Activated CD4-positive, alpha-beta T cell treated with anti-CD3 and anti-CD28 coated beads, Interleukin-2, amount 10 ng/mL, durations not matched to agents 7 days and 5 days (primary cell): ENCODE data around the gene FAM111A. TPM values are rescaled to one million over a fixed set of nuclear protein-coding genes. Genes with fewer than 3 reads are reported as not detected.

Source experiments
- CTCF ChIA-PET: fragments of 350-600 bp; sonication (Branson Sonifier 250); formaldehyde crosslinking; loops from one replicate; lab custom pipeline; 2021; ENCODE audit warnings: antibody characterized with exemption; lab: Charles Lee
- POLR2A ChIA-PET: fragments of 350-600 bp; sonication (Branson Sonifier 250); formaldehyde crosslinking; loops from one replicate; lab custom pipeline; 2021; ENCODE audit warnings: antibody characterized with exemption; lab: Charles Lee
- DNase-seq: peaks from one replicate; pipeline ENCODE4 v3.0.0-alpha.2; 2020
- H3K27ac Mint-ChIP-seq: one replicate; pipeline ENCODE4 v1.8.0; 2021; ENCODE audit warnings: mild to moderate bottlenecking, moderate library complexity, mixed read lengths
- H3K27me3 Mint-ChIP-seq: one replicate; pipeline ENCODE4 v1.8.0; 2021; ENCODE audit warnings: mixed read lengths
- H3K36me3 Mint-ChIP-seq: one replicate; pipeline ENCODE4 v1.8.0; 2021; ENCODE audit warnings: low read depth, mixed read lengths
- H3K4me1 Mint-ChIP-seq: one replicate; pipeline ENCODE4 v1.8.0; 2021; ENCODE audit warnings: mixed read lengths
- H3K4me3 Mint-ChIP-seq: one replicate; pipeline ENCODE4 v1.8.0; 2021; ENCODE audit warnings: mild to moderate bottlenecking, moderate library complexity, mixed read lengths
- H3K9me3 Mint-ChIP-seq: one replicate; pipeline ENCODE4 v1.8.0; 2021; ENCODE audit warnings: mixed read lengths
- total RNA-seq, 2 experiments: library from RNA; stranded (reverse); gene quantifications; one replicate each; pipeline ENCODE4 v1.2.3, GENCODE V29; 2021

Gene FAM111A
- total RNA-seq, 2 experiments from 2014 or later, result 208 to 258 TPM

- H3K9me3 Mint-ChIP-seq, result peaks cover 5% of the 10 kb centered on the region
- POLR2A ChIA-PET, result no interaction called here
- CTCF ChIA-PET, result no interaction called here
- no peaks in the 10 kb centered on the region for H3K36me3 Mint-ChIP-seq
- no peak overlapping the region for H3K27ac Mint-ChIP-seq
- no peaks in the 10 kb centered on the region for H3K4me1 Mint-ChIP-seq
- DNase-seq, result no peak
- no peak overlapping the region for H3K4me3 Mint-ChIP-seq
- no peaks in the 10 kb centered on the region for H3K27me3 Mint-ChIP-seq
Observed at GRCh38 chr11:59183771-59184170, 41.1 kb downstream of the FAM111A start.

GRCh38 chr11:59184691-59185339 lies 42.2 kb downstream of the FAM111A start:
- POLR2A ChIA-PET, result no interaction called here
- no peaks in the 10 kb centered on the region for H3K36me3 Mint-ChIP-seq
- no peak overlapping the region for H3K4me3 Mint-ChIP-seq
- no peak overlapping the region for H3K27ac Mint-ChIP-seq
- H3K27me3 Mint-ChIP-seq, result no peaks in the 10 kb centered on the region
- DNase-seq, result no peak
- no peaks in the 10 kb centered on the region for H3K9me3 Mint-ChIP-seq
- CTCF ChIA-PET, result interaction anchor here (0.6 to 2.8 kb wide), 5 partner anchors 10 to 727 kb away, joined by 4 to 41 read pairs (median 7); partner anchors contain the start of gene DTX4
- H3K4me1 Mint-ChIP-seq, result no peaks in the 10 kb centered on the region

- H3K27me3 Mint-ChIP-seq, result no peaks in the 10 kb centered on the region
- no peak for DNase-seq
- H3K4me1 Mint-ChIP-seq, result no peaks in the 10 kb centered on the region
- no peak overlapping the region for H3K4me3 Mint-ChIP-seq
- CTCF ChIA-PET, result interaction anchor here (1.3 to 2.8 kb wide), 5 partner anchors 9 to 19 kb away, joined by 4 to 41 read pairs (median 5); partner anchors contain the start of gene DTX4
- H3K9me3 Mint-ChIP-seq, result no peaks in the 10 kb centered on the region
- H3K36me3 Mint-ChIP-seq, result no peaks in the 10 kb centered on the region
- POLR2A ChIA-PET, result interaction anchor here (0.7 kb wide), 1 partner anchor 12 kb away, joined by 4 read pairs; no protein-coding TSS in a partner anchor
- H3K27ac Mint-ChIP-seq, result no peak overlapping the region
Observed at GRCh38 chr11:59185386-59185945, 42.8 kb downstream of the FAM111A start.

- Mint-ChIP-seq H3K9me3 (no peaks in the 10 kb centered on the region), H3K27me3 (no peaks in the 10 kb centered on the region), H3K4me1 (no peaks in the 10 kb centered on the region), H3K36me3 (no peaks in the 10 kb centered on the region), H3K4me3 (no peak overlapping the region), H3K27ac (no peak overlapping the region)
- ChIA-PET CTCF (interaction anchor here (0.7 to 2.8 kb wide), 12 partner anchors 8 to 89 kb away, joined by 3 to 41 read pairs (median 4); partner anchors contain the start of gene DTX4), POLR2A (interaction anchor here (0.7 kb wide), 1 partner anchor 13 kb away, joined by 4 read pairs; no protein-coding TSS in a partner anchor)
- peak; percentile 37 for DNase-seq
Observed at GRCh38 chr11:59186130-59186594, 43.5 kb downstream of the FAM111A start.

- no peaks in the 10 kb centered on the region for H3K36me3 Mint-ChIP-seq
- CTCF ChIA-PET, result interaction anchor here (0.7 to 2.8 kb wide), 7 partner anchors 9 to 88 kb away, joined by 3 to 41 read pairs (median 5); partner anchors contain the start of gene DTX4
- no peaks in the 10 kb centered on the region for H3K4me1 Mint-ChIP-seq
- no peak overlapping the region for H3K27ac Mint-ChIP-seq
- no peaks in the 10 kb centered on the region for H3K9me3 Mint-ChIP-seq
- no peak overlapping the region for H3K4me3 Mint-ChIP-seq
- no peak for DNase-seq
- POLR2A ChIA-PET, result no interaction called here
- no peaks in the 10 kb centered on the region for H3K27me3 Mint-ChIP-seq
Observed at GRCh38 chr11:59187035-59187434, 44.4 kb downstream of the FAM111A start.

GRCh38 chr11:59187587-59187986 lies 44.9 kb downstream of the FAM111A start:
- Mint-ChIP-seq H3K27me3 (no peaks in the 10 kb centered on the region), H3K4me3 (no peak overlapping the region), H3K27ac (no peak overlapping the region), H3K4me1 (no peaks in the 10 kb centered on the region), H3K36me3 (no peaks in the 10 kb centered on the region), H3K9me3 (no peaks in the 10 kb centered on the region)
- ChIA-PET POLR2A (no interaction called here), CTCF (interaction anchor here (1.3 to 2.8 kb wide), 4 partner anchors 11 to 29 kb away, joined by 3 to 41 read pairs (median 7); partner anchors contain the start of gene DTX4)
- DNase-seq, result no peak

- ChIA-PET CTCF (no interaction called here), POLR2A (interaction anchor here (0.5 kb wide), 1 partner anchor 460 kb away, joined by 3 read pairs; no protein-coding TSS in a partner anchor)
- no peak for DNase-seq
- no peaks in the 10 kb centered on the region for H3K36me3 Mint-ChIP-seq
- H3K27me3 Mint-ChIP-seq, result no peaks in the 10 kb centered on the region
- H3K9me3 Mint-ChIP-seq, result no peaks in the 10 kb centered on the region
- H3K4me1 Mint-ChIP-seq, result no peaks in the 10 kb centered on the region
- H3K4me3 Mint-ChIP-seq, result no peak overlapping the region
- H3K27ac Mint-ChIP-seq, result no peak overlapping the region
Observed at GRCh38 chr11:59188954-59189353, 46.3 kb downstream of the FAM111A start.

- H3K4me3 Mint-ChIP-seq, result no peak overlapping the region
- CTCF ChIA-PET, result interaction anchor here (1.1 to 1.6 kb wide), 2 partner anchors 19 to 77 kb away, joined by 3 to 4 read pairs; partner anchors contain the start of gene DTX4
- H3K27ac Mint-ChIP-seq, result no peak overlapping the region
- H3K27me3 Mint-ChIP-seq, result no peaks in the 10 kb centered on the region
- no peaks in the 10 kb centered on the region for H3K4me1 Mint-ChIP-seq
- no peaks in the 10 kb centered on the region for H3K9me3 Mint-ChIP-seq
- DNase-seq, result no peak
- POLR2A ChIA-PET, result no interaction called here
- H3K36me3 Mint-ChIP-seq, result no peaks in the 10 kb centered on the region
Observed at GRCh38 chr11:59189986-59190385, 47.3 kb downstream of the FAM111A start.

GRCh38 chr11:59191095-59191494 lies 48.4 kb downstream of the FAM111A start:
- no peak for DNase-seq
- H3K4me1 Mint-ChIP-seq, result no peaks in the 10 kb centered on the region
- no peak overlapping the region for H3K27ac Mint-ChIP-seq
- CTCF ChIA-PET, result interaction anchor here (1.2 to 1.6 kb wide), 3 partner anchors 9 to 20 kb away, joined by 4 read pairs; partner anchors contain the start of gene DTX4
- no peaks in the 10 kb centered on the region for H3K27me3 Mint-ChIP-seq
- H3K9me3 Mint-ChIP-seq, result no peaks in the 10 kb centered on the region
- H3K36me3 Mint-ChIP-seq, result no peaks in the 10 kb centered on the region
- POLR2A ChIA-PET, result no interaction called here
- no peak overlapping the region for H3K4me3 Mint-ChIP-seq

- ChIA-PET POLR2A (no interaction called here), CTCF (interaction anchor here (1.2 to 1.3 kb wide), 2 partner anchors 9 to 11 kb away, joined by 4 read pairs; no protein-coding TSS in a partner anchor)
- no peak overlapping the region for H3K27ac Mint-ChIP-seq
- no peak for DNase-seq
- no peaks in the 10 kb centered on the region for H3K9me3 Mint-ChIP-seq
- no peak overlapping the region for H3K4me3 Mint-ChIP-seq
- no peaks in the 10 kb centered on the region for H3K4me1 Mint-ChIP-seq
- H3K36me3 Mint-ChIP-seq, result no peaks in the 10 kb centered on the region
- H3K27me3 Mint-ChIP-seq, result no peaks in the 10 kb centered on the region
Observed at GRCh38 chr11:59191890-59192289, 49.2 kb downstream of the FAM111A start.

- no peak overlapping the region for H3K27ac Mint-ChIP-seq
- no peaks in the 10 kb centered on the region for H3K36me3 Mint-ChIP-seq
- H3K4me1 Mint-ChIP-seq, result no peaks in the 10 kb centered on the region
- DNase-seq, result no peak
- H3K9me3 Mint-ChIP-seq, result no peaks in the 10 kb centered on the region
- CTCF ChIA-PET, result interaction anchor here (1.2 kb wide), 1 partner anchor 8 kb away, joined by 4 read pairs; no protein-coding TSS in a partner anchor
- no peak overlapping the region for H3K4me3 Mint-ChIP-seq
- POLR2A ChIA-PET, result no interaction called here
- no peaks in the 10 kb centered on the region for H3K27me3 Mint-ChIP-seq
Observed at GRCh38 chr11:59192446-59193020, 49.9 kb downstream of the FAM111A start.

- Mint-ChIP-seq H3K36me3 (no peaks in the 10 kb centered on the region), H3K4me3 (no peak overlapping the region), H3K4me1 (no peaks in the 10 kb centered on the region), H3K9me3 (no peaks in the 10 kb centered on the region), H3K27me3 (no peaks in the 10 kb centered on the region), H3K27ac (no peak overlapping the region)
- DNase-seq, result no peak
- ChIA-PET POLR2A (no interaction called here), CTCF (interaction anchor here (0.6 to 1.5 kb wide), 3 partner anchors 8 to 12 kb away, joined by 3 to 5 read pairs (median 3); no protein-coding TSS in a partner anchor)
Observed at GRCh38 chr11:59193587-59194130, 51.0 kb downstream of the FAM111A start.
